Measurements from ENCODE around the gene SLC66A2. TPM values are rescaled to one million over a fixed set of nuclear protein-coding genes. Genes with fewer than 3 reads are reported as not detected.

SLC66A2 gene
- 26.6 and 29.6 TPM in 2 replicates for total RNA-seq

DNA sequence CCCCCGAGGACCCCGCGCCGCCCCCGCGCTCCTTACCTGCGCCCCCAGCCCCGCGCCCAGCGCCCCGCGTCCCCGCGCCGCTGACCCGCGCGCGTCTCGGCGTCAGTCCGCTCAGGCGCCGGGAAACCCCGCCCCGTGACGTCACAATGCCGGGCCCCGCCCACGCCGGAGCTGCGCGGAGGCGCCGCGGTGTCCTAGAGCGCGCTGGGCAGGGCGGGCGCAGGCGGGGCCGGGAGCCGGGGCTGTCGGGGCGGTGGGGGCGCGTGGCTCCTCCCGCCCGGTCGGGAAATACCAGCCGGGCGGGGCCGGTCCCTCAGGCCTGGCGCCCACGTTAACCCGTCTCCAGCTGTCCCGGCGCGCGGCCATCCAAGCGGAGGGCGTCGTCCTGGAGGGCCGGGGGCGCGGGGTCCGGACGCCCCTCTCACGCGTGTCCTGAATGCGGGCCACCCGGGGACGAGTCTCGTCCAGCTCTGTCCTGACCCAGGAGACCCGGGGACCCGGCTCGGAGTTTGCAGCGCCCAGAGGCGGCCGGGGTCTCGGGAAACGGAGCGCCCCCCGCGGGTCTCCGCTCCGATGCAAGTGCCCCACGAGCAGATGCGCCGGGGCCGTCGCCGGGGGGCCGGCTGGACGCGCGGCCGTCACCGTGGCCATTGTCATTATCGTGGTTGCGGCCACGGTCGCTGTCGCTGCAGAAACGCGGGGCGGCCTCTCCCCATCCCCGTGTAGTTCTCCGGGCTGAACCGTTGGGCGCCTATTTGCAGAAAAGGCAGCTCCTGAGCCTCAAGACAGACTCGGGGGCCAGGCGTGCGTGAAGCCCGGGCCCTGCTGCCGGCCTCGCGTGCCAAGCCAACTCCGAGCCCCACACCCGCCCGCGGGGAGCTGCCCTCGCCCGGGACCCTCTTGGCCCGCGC is at the start of gene SLC66A2:
Gene SLC66A2 (minus strand): TSS at position 109 of the 911 bp plus-strand sequence. CDS start 727 bp downstream, outside the sequence.

DNA sequence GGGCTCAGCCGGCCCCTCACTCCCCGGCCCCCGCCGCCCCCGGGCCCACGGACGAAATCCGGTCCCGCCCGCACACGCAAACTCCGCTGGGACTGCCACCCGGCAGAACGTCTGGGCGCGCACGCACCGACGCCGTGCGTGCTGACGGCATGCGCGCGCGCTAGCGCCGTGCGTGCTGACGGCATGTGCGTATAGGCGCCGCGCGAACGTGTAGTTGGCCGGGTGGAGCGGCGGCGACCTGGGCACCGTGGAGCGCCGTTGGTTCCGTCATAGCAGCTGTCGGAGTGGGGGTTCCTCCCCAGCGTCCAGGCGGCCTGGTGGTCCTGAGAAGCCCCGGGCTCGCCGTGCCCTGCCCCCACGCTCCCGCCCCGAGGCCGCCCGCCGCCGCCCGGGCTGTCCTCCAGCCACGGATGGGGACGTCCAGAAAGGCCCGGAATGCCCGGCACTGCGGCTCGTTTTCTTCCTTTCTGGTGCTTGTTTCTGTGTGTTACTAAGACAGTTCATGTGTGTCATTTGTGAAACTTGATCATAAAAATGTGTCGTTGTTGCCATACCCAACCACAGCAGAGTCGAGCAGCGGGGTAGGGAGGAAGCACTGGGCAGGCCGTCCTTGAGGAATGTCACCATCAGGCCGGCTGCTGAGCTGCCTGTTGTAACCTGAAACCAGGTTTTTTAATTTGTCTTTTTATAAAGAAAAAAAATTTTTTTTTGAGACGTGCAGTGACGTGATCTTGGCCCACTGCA is 37.2 kb upstream of the SLC66A2 start, which contains the start of gene TXNL4A:
Gene TXNL4A (minus strand): TSS at position 113 of the 744 bp plus-strand sequence. CDS start 171 bp downstream, outside the sequence.

DNA sequence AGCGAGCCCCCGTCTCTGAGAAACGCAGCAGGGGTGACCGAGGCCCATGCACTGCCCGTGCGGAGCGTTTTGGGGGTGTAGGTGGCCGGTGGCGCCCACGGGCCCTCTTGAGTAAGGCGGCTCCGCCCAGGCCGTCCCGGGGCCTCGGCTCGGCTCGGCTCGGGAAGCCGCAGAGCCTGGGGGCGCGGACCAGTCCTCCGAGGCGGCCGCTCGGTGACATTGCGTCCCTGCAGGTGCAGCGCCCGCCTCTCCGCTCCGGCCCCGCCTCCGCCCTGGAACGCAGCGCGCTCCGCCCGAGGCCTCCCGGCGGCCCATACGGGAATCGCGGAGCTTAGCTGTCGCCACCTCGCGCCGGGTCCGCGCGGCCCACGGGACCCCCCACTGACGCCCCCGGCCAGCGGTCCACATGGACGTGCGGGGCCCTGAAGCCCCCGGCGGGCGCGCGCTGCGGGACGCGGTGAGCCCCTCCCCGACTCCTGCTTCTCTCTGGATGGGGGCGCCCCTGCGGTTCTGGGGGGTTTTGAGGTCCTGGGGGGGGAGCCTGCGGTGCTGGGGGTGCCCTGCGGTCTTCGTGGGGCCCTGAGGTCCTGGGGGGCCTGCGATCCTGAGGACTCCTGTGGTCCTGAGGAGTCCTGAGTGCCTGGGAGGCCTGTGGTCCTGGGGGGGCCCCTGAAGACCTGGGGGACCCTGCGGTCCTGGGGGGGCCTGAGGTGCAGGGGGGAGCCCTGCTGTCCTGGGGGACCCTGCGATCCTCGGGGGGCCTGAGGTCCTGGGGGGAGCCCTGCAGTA is 13.1 kb upstream of the SLC66A2 start, which contains the start of gene HSBP1L1:
Gene HSBP1L1 (plus strand): TSS at position 314 of the 789 bp plus-strand sequence. CDS start 93 bp downstream, at position 407.

Other genes with a start within 250 kb of the SLC66A2 start
- gene KCNG2, start 153.7 kb downstream of the SLC66A2 start, total RNA-seq: 1.9 and 3.9 TPM in 2 replicates
- gene HSBP1L1, start 13.0 kb upstream of the SLC66A2 start, total RNA-seq: 11.8 and 15.9 TPM in 2 replicates
- gene TXNL4A, start 36.9 kb upstream of the SLC66A2 start, total RNA-seq: 48.3 and 50.1 TPM in 2 replicates
- 37.6 and 44.4 TPM in 2 replicates for gene RBFA, start 82.8 kb upstream of the SLC66A2 start, total RNA-seq
- gene ADNP2, start 157.6 kb upstream of the SLC66A2 start, total RNA-seq: 11.6 and 12.6 TPM in 2 replicates

All from bronchus fibroblast of lung (primary cell).